Measurements from ENCODE around the gene DOK1.

GRCh38 chr2:74554820-74555531 is 456 bp downstream of the DOK1 start:
- no peak for TF ChIP-seq CTCF (optimal IDR thresholded peaks at IDR 0.05 in 1 of 3, IDR thresholded peaks at IDR 0.05 in 1 of 3, conservative IDR thresholded peaks at IDR 0.05 in 1 of 3; ENCODE audit: extremely low read depth in 1 of 3, insufficient read depth in 2 of 3, low read length in 3 of 3)
- TF ChIP-seq EZH2 (IDR thresholded peaks at IDR 0.05; ENCODE audit: low read length), result peak; percentile 59
